Activated T-helper 1 cell treated with Interleukin-2 at 50 U/mL for 16 hours (primary cell): ENCODE data around the gene GRM6.
A peak's percentile ranks its signal among the peaks of the same experiment; 100 is the strongest.

Source experiments
- DNase-seq: peaks from one replicate; pipeline ENCODE4 v3.0.0-alpha.2; 2020; ENCODE audit warnings: low read depth

GRM6 gene

GRCh38 chr5:178994580-178995340, at the start of gene GRM6:
TSS of gene GRM6 (minus strand) at chr5:178995320. CDS start at chr5:178994944, 376 bp downstream.
- DNase-seq, result no peak

GRCh38 chr5:179044765-179045164, 49.6 kb upstream of the GRM6 start:
- DNase-seq, result no peak

- no peak for DNase-seq
Observed at GRCh38 chr5:179033004-179033580, 38.0 kb upstream of the GRM6 start.

GRCh38 chr5:179023528-179024189, 28.5 kb upstream of the GRM6 start, which contains the start of gene ZNF879:
TSS of gene ZNF879 (plus strand) at chr5:179023804. CDS start at chr5:179025005, 1,201 bp downstream.
- DNase-seq, result peak; percentile 92

- DNase-seq, result no peak
Observed at GRCh38 chr5:179008667-179009066, 13.5 kb upstream of the GRM6 start.

GRCh38 chr5:179006564-179006963, 11.4 kb upstream of the GRM6 start:
- DNase-seq, result no peak

- no peak for DNase-seq
Observed at GRCh38 chr5:178998441-178998840, 3.3 kb upstream of the GRM6 start.

GRCh38 chr5:178997191-178997590, 2.1 kb upstream of the GRM6 start:
- no peak for DNase-seq

GRCh38 chr5:178996156-178996555, 1.0 kb upstream of the GRM6 start:
- no peak for DNase-seq

GRCh38 chr5:178995341-178995690, 196 bp upstream of the GRM6 start:
- no peak for DNase-seq

GRCh38 chr5:178993955-178994579, 1.1 kb downstream of the GRM6 start:
- DNase-seq, result no peak

GRCh38 chr5:178993236-178993765, 1.8 kb downstream of the GRM6 start:
- no peak for DNase-seq

GRCh38 chr5:178992291-178992895, 2.7 kb downstream of the GRM6 start:
- DNase-seq, result no peak

GRCh38 chr5:178991190-178992145, 3.7 kb downstream of the GRM6 start:
- no peak for DNase-seq

GRCh38 chr5:178990491-178990890, 4.6 kb downstream of the GRM6 start:
- no peak for DNase-seq

- DNase-seq, result no peak
Observed at GRCh38 chr5:178989311-178989710, 5.8 kb downstream of the GRM6 start.

GRCh38 chr5:178988436-178989220, 6.5 kb downstream of the GRM6 start:
- DNase-seq, result no peak

- DNase-seq, result no peak
Observed at GRCh38 chr5:178986326-178986960, 8.7 kb downstream of the GRM6 start.
